NCI-H82 (cell line): ENCODE results near the gene SRPK3.

Experiments
- DNase-seq: peaks from one replicate; lab custom pipeline; 2025; lab: John Stamatoyannopoulos, UW

Gene SRPK3

DNA sequence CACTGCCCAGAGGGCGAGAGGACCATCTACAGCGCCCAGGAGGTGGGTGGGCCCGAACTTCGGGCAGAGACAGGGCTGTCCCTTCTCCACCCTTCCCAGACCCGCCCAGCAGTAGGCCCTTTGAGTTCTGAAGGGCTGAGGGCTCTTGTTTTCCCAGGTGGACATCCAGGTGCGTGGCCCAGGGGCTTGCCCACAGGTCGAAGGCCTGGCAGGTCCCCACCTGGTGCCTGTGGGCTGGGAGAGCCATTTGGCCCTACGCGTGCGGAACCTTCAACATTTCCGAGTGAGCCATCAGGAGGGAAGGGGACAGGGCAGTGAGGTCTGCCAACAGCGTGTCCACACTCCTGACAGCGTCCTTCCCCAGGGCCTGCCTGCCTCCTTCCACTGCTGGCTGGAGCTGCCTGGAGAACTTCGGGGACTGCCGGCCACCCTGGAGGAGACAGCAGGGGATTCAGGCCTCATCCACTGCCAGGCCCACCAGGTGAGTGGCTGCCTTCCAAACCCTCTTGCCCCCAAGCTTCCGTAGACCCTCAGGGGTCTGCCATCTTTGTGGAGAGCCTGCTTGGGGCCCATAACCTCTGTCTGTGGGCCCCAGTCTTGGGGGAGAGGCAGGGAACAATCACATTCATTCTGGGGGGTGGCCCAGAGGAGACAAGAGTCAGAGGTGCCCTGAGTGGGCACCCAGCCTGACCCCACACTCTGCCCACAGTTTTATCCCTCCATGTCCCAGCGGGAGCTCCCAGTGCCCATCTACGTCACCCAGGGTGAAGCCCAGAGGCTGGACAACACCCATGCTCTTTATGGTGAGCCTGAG lies 10.0 kb upstream of the SRPK3 start:
- DNase-seq, result no peak

DNA sequence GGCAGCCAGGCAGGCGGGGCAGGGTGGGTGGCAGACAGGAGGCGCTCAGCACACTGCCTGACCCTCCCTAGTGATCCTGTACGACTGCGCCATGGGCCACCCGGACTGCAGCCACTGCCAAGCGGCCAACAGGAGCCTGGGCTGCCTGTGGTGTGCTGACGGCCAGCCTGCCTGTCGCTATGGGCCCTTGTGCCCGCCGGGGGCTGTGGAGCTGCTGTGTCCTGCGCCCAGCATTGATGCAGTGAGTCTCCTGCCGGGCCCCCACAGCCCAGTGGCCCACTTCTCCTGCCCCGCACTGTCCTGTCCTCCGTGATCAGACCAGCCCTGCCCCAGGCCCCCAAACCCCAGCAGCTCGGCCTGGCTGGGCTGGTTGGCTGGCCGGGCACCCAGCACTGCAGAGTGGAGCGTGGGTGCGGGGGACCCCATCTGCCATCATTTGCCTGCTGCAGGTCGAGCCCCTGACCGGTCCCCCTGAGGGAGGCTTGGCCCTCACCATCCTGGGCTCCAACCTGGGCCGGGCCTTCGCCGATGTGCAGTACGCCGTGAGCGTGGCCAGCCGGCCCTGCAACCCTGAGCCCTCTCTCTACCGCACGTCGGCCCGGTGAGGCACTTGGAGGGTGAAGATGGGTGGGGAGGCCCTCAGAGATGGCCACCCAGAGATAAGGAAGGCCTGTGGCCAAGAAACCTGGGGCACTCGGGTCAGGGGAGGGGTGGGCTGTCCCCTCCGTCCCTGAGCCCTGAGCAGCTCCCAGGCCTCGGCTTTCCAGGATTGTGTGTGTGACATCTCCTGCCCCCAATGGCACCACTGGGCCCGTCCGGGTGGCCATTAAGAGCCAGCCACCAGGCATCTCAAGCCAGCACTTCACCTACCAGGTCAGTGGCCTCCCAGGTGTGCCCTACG lies 9.2 kb upstream of the SRPK3 start:
- DNase-seq, result no peak

DNA sequence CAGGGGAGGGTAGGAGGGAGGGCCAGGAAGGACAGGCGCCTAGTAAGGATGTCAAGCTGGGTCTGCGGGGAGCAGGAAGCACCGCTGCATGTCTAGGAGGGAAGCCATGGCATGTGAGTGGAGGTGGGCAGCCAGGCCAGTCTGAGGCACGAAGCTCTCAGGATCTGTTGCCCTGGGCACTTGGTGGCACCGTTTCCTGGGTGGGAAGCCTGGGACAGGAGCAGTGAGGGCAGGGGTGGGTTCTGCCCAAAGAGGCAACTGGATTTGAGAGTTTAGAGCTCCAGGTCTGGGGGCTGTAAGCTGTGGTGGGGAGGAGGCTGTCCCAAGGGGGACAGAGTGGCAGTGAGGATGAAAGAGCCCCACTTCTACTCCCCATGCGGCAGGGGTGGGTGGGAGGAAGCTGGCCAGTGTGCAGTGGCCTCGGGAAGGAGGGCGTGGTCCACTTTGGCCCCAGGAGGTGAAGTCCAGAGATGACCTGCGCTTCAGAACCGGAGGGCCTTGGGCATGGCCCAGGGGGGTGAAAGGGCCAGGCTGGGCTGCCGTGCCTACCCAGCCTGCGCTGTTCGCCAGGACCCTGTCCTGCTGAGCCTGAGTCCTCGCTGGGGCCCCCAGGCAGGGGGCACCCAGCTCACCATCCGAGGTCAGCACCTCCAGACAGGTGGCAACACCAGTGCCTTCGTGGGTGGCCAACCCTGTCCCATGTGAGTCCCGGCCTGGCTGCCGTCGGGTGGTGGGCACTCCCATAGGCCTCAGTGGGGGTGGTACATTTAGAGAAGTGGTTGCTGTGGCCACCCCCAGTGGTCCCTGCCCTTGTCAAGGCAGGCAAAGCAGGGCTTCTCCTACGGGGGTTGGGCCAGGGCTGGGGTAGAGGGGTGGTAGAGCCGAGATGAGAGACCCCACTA lies 8.3 kb upstream of the SRPK3 start:
- no peak for DNase-seq

DNA sequence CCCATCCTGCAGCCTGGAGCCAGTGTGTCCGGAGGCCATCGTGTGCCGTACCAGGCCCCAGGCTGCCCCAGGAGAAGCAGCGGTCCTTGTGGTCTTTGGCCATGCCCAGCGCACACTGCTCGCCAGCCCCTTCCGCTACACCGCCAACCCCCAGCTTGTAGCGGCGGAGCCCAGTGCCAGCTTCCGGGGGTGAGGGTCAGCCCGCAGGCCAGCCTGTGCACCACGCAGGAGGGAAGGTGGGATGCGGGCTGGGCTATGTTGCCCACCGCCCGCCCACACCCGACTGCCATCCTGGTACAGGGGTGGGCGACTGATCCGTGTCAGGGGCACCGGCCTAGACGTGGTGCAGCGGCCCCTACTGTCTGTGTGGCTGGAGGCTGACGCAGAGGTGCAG lies 7.6 kb upstream of the SRPK3 start:
- no peak for DNase-seq

DNA sequence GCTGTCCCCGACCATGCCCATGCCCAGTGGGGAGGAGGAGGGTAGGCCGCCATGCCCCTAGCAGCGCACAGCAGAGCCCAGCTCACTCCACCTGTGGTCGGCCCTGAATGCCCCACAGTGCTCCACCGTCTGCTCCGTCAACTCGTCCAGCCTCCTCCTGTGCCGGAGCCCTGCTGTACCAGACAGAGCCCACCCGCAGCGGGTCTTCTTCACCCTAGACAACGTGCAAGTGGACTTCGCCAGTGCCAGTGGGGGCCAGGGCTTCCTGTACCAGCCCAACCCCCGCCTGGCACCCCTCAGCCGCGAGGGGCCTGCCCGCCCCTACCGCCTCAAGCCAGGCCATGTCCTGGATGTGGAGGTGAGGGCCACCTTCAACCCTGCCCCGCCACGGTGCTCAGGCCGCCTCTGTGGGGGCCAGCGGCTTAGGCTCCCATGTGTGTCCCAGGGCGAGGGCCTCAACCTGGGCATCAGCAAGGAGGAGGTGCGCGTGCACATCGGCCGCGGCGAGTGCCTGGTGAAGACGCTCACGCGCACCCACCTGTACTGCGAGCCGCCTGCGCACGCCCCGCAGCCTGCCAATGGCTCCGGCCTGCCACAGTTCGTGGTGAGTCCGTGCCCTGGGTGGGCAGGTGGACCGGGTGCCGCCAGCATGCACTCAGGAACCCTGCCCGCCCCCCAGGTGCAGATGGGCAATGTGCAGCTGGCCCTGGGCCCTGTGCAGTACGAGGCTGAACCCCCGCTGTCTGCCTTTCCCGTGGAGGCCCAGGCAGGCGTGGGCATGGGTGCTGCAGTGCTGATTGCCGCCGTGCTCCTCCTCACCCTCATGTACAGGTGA lies 6.9 kb upstream of the SRPK3 start:
- no peak for DNase-seq

DNA sequence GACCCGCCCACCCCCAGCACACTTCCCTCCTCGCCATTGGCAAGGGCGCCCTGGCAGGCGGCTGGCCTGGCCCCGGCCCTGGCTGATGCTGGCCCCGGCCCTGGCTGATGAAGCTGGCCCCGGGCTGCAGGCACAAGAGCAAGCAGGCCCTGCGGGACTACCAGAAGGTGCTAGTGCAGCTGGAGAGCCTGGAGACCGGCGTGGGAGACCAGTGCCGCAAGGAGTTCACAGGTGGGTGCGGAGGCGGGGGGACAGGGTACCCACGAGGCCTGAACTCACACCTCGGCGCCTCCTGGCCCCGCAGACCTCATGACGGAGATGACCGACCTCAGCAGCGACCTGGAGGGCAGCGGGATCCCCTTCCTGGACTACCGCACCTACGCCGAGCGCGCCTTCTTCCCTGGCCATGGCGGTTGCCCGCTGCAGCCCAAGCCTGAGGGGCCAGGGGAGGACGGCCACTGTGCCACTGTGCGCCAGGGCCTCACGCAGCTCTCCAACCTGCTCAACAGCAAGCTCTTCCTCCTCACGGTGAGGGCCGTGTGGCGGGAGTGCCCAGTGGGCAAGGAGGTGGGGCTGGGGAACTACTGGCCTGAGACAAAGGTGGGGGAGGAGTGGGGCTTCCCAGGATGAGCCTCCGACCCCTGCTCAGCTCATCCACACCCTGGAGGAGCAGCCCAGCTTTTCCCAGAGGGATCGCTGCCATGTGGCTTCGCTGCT lies 6.1 kb upstream of the SRPK3 start:
- DNase-seq, result no peak

DNA sequence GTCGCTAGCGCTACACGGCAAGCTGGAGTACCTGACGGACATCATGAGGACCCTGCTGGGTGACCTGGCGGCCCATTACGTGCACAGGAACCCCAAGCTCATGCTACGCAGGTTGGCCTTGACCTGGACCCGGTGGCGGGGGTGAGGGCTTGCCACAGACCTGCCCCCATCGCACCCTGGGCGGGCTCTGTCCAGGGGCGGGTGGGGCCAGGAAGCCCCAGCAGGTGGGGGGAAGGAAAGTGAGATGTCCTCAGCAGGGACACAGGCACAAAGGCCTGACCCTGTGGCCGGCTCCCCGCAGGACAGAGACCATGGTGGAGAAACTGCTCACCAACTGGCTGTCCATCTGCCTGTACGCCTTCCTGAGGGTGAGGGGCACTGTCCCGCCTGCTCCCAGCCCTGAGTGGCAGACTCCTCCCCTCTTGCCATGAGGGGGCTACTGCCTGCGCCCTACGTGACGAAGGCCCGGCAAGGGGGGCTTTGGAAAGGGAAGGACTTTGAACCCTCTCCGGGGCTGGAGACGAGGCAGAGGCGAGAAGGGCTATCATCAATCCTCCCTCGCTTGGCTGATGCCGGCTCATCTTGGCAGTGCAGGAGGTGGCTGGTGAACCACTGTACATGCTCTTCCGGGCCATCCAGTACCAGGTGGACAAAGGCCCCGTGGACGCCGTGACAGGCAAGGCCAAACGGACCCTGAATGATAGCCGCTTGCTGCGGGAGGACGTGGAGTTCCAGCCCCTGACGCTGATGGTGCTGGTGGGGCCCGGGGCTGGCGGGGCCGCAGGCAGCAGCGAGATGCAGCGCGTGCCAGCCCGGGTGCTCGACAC lies 5.3 kb upstream of the SRPK3 start:
- DNase-seq, result no peak

DNA sequence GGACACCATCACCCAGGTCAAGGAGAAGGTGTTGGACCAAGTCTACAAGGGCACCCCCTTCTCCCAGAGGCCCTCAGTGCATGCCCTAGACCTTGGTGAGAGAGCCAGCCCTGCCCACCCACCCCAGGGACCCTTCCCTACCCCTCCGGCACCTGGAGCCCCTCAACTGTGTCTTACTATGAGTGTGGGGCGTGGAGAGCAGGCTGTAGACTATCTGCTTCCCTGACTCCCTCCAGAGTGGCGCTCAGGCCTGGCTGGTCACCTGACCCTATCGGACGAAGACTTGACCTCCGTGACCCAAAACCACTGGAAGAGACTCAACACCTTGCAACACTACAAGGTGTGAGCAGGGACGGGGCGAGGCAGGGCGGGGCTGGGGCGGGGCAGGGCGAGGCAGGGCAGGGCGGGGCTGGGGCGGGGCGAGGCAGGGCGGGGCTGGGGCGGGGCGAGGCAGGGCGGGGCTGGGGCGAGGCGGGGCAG lies 4.7 kb upstream of the SRPK3 start:
- DNase-seq, result no peak

DNA sequence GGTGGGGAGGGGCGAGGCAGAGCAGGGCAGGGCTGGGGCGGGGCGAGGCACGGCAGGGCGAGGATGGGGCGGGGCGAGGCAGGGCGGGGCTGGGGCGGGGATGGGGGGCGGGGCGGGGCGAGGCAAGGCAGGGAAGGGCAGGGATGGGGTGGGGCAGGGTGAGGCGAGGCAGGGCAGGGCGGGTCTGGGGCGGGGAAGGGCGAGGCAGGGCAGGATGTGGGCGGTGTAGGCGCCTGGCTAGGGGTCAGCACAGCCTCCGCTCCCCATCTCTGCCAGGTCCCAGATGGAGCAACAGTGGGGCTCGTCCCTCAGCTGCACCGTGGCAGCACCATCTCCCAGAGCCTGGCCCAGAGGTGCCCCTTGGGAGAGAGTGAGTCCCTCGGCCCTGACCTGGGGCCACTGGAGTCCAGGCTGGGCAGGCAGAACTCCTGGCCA lies 4.2 kb upstream of the SRPK3 start:
- DNase-seq, result no peak

DNA sequence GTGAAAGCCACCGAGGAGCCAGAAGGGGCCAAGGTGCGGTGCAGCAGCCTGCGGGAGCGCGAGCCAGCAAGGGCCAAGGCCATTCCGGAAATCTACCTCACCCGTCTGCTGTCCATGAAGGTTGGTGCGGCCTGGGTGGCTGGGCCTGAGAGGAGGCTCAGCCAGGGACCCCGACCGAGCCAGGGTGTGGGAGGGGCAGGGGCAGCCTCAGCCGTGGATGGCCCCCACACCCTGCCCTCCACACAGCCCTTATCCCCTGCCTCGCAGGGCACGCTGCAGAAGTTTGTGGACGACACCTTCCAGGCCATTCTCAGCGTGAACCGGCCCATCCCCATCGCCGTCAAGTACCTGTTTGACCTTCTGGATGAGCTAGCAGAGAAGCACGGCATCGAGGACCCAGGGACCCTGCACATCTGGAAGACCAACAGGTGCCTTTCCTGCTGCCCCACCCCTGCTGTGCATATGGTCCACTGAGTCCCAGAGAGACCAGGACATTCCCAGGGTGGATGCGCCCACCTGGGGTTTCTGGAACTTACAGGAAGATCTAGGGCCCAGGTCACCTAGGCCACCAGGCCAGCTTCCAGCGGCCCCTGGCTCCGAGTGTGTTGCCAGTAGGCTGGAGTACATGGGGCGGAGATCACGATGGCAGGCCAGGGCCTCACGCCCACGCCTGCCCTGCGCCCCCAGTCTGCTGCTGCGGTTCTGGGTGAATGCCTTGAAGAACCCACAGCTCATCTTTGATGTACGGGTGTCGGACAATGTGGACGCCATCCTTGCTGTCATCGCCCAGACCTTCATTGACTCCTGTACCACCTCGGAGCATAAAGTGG lies 3.4 kb upstream of the SRPK3 start:
- no peak for DNase-seq

DNA sequence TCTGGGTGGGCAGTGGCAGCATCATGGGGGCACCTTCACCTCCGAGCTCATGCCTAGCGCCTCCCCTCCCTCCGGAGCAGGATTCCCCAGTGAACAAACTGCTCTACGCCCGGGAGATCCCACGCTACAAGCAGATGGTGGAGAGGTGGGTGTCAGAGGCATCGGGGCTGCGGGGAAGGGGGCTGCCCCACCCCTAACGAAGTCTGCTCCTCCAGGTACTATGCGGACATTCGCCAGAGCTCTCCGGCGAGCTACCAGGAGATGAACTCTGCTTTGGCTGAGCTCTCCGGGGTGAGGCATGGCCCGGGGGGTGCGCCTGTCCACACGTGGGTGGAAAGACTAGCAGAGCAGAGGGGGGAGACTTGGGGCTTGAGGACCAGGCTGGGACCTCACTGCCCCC lies 2.7 kb upstream of the SRPK3 start:
- no peak for DNase-seq

DNA sequence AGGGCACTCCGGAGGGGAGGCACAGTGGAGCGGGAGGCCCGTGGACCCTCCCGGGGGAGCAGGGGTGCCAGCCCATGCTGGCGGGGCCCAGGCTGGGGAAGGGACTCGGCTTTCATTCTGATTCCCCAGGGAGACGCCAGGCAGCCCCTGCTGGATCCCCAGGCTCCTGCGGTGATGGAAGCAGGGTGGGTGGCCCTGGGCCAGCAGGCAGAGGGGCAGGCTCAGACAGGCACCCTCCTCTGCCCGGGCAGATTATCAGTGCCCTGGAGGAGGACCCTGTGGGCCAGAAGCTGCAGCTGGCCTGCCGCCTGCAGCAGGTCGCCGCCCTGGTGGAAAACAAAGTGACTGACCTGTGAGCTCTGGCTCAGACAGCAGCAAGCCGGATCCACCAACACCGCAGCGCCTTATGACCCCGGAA lies 2.1 kb upstream of the SRPK3 start:
- peak; percentile 60 for DNase-seq

DNA sequence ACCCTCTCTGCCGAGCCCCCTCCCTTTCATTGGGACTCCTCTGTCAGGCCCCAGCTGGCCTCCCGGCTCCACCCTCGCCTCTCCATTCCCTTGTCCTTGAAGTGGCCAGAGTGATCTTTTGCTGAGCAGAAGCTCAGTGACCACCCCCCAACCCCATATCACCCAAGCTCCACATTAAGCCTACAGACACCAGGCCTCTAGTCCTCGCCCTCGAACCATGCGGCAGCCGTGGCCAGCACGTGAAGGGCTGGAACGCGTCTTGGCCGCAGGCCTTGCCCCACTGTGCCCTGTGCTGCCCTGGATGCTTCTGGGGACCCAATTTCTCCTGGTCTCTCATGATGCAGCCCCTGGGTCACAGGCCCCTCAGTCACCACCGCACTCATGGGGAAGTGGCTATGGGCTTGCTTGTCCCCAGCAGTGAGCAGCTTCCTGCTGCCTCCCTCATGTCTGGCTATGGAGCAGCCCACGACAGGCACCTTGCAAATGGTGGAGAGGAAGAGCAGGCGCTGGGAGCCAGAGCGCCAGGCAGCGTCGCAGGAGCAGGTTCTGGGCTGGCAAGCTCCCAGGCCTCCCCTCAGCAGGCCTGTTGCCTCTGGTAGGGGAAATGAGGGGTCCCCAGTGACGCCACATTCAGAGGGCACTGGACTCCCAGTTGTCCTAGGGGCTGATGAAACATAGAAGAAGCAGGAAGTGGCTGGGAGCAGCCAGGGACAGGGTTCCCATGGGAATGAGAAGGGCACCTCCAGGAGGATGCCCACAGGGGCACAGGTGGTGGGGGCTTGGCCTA lies 757 bp upstream of the SRPK3 start:
- DNase-seq, result no peak

DNA sequence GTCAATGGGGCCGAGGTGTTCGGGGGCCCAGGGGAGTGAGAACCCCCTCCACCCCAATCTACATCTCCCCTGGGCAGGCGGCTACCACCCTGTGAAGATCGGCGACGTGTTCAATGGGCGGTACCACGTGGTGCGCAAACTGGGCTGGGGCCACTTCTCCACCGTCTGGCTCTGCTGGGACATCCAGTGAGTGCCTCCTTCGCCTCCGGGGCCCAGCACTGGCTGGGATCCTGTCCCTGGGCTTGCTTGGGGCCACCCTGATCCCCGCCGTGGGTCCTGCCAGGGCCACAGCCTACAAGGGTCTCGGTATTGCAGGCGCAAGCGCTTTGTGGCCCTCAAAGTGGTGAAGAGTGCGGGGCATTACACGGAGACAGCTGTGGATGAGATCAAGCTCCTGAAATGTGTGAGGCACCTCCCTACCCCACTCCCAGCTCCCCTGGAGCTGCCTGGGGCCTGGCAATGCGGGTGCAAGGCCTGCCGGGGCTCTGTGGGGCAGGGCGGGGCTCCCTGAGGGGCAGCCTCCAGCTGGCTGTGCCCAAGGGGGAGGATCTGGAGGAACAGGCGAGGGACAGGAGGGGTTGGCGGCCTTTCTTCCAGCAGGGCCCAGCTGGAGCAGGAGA lies 697 bp downstream of the SRPK3 start:
- peak; percentile 45 for DNase-seq

DNA sequence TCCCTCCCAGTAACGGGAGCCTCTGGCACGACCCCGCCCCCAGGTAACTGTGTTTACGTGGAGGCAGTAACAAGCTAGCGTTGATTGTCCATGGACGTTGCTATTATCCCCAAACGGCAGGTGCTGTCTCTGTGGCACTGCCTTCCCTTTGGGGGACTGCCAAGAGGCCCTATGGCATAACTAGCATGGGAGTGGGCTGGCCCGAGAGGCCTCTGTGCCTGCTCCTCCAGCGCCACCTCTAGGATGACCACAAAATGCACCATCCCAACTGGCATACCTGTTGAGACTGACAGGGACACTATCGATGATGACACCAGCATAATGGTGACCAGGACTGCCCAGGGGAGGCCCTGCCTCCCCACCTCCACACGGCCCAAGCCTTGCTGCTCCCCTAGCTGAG lies 1.5 kb downstream of the SRPK3 start:
- no peak for DNase-seq

DNA sequence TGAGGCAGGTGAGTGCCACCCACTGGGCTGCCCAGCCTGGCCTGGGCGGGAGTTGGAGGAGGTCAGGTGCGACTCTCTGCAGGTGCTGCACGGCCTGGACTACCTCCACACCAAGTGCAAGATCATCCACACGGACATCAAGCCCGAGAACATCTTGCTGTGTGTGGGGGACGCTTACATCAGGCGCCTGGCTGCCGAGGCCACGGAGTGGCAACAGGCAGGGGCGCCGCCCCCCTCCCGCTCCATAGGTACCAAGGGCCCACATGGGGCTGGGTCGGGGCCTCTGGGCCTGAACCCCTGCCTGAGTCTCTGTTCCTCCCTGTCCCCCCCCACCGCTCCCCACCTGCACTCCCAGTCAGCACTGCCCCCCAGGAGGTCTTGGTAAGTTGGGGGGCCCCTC lies 2.0 kb downstream of the SRPK3 start:
- no peak for DNase-seq

DNA sequence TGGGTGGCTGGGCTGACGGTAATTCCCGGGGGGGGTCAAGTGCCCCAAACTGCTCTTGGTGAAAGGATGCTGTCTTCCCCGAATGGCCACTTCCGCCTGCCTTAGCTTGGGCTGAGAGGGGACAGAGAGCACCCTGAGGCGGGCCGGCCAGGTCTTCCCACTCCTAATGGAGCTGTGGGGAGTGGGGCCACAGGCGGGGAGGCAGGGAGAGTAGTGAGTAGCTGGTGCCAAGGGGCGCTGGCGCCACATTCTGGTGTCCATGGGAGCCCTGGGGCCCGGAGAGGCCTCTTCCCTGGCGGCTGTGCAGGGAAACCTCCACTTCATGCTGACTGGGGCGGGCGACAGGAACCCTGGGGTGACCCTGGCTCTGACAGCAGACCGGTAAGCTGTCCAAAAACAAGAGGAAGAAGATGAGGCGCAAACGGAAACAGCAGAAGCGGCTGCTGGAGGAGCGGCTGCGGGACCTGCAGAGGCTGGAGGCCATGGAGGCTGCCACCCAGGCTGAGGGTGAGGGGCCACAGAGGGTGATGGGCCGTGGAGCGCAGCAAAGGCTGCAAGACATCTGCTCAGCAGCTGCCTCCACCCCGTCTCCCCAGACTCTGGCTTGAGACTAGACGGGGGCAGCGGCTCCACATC lies 2.7 kb downstream of the SRPK3 start:
- DNase-seq, result peak; percentile 20
